ENCODE results near the gene SLC2A9.

GRCh38 chr4:9976781-9977180, 44.5 kb downstream of the SLC2A9 start:
- TF ChIP-seq RFX5 (IDR thresholded peaks at IDR 0.05; ENCODE audit: borderline replicate concordance, low read depth, low read length) (no peak), CTCF (IDR thresholded peaks at IDR 0.05; ENCODE audit: control extremely low read depth in 1 of 3, insufficient read depth in 1 of 3, low read depth in 1 of 3, low read length in 3 of 3) (no peak), EZH2 (IDR thresholded peaks at IDR 0.05; ENCODE audit: low read depth, low read length, severe bottlenecking) (no peak), BRCA1 (IDR thresholded peaks at IDR 0.05; ENCODE audit: low read depth, low read length) (no peak), TEAD4 (IDR thresholded peaks at IDR 0.05; ENCODE audit: low read depth, low read length) (no peak), NANOG (IDR thresholded peaks at IDR 0.05; ENCODE audit: insufficient read depth, low read depth, low read length, poor library complexity, severe bottlenecking) (no peak), TCF12 (IDR thresholded peaks at IDR 0.05; ENCODE audit: low read depth, low read length) (no peak), POLR2AphosphoS5 (IDR thresholded peaks at IDR 0.05; ENCODE audit: low read depth, low read length) (no peak)
